ENCODE results near the gene BSN.
"Not testable (repeated sequence)": the region's sequence is repeated elsewhere in the genome, so short reads cannot be mapped to it uniquely, and the experiment has no call there.

The BSN gene

GRCh38 chr3:49695350-49696015 lies 141.2 kb downstream of the BSN start:
- DNase-seq (ENCODE audit: low read depth in 2 of 2), result not testable (repeated sequence)

GRCh38 chr3:49699281-49699979 lies 145.2 kb downstream of the BSN start:
- no peak for DNase-seq (ENCODE audit: low read depth in 2 of 2)

- DNase-seq (ENCODE audit: low read depth in 2 of 2), result no peak
These were observed 145.7 kb downstream of the BSN start for GRCh38 chr3:49700014-49700413.

- DNase-seq (ENCODE audit: low read depth in 2 of 2), result no peak
These were observed 146.3 kb downstream of the BSN start for GRCh38 chr3:49700453-49701128.

GRCh38 chr3:49701388-49702077 lies 147.3 kb downstream of the BSN start:
- DNase-seq (ENCODE audit: low read depth in 2 of 2), result no peak

GRCh38 chr3:49702672-49703071 lies 148.4 kb downstream of the BSN start:
- DNase-seq (ENCODE audit: low read depth in 2 of 2), result no peak

- DNase-seq (ENCODE audit: low read depth in 2 of 2), result peak in 1 of 2 donors; percentile 42
These were observed 149.2 kb downstream of the BSN start for GRCh38 chr3:49703443-49703927.

GRCh38 chr3:49703956-49704355 lies 149.7 kb downstream of the BSN start:
- no peak for DNase-seq (ENCODE audit: low read depth in 2 of 2)

- no peak for DNase-seq (ENCODE audit: low read depth in 2 of 2)
These were observed 150.4 kb downstream of the BSN start for GRCh38 chr3:49704629-49705028.

GRCh38 chr3:49705390-49705960 lies 151.2 kb downstream of the BSN start:
- no peak for DNase-seq (ENCODE audit: low read depth in 2 of 2)

- DNase-seq (ENCODE audit: low read depth in 2 of 2), result no peak
These were observed 152.3 kb downstream of the BSN start for GRCh38 chr3:49706456-49707112.

GRCh38 chr3:49707113-49707480 lies 152.8 kb downstream of the BSN start:
- DNase-seq (ENCODE audit: low read depth in 2 of 2), result no peak

- DNase-seq (ENCODE audit: low read depth in 2 of 2), result no peak
These were observed 155.6 kb downstream of the BSN start for GRCh38 chr3:49709852-49710251.

GRCh38 chr3:49711489-49711888 lies 157.2 kb downstream of the BSN start:
- no peak for DNase-seq (ENCODE audit: low read depth in 2 of 2)

GRCh38 chr3:49712166-49712565 lies 157.9 kb downstream of the BSN start:
- no peak for DNase-seq (ENCODE audit: low read depth in 2 of 2)

- no peak for DNase-seq (ENCODE audit: low read depth in 2 of 2)
These were observed 158.5 kb downstream of the BSN start for GRCh38 chr3:49712631-49713317.

GRCh38 chr3:49713336-49714105 lies 159.2 kb downstream of the BSN start:
- no peak for DNase-seq (ENCODE audit: low read depth in 2 of 2)

- no peak for DNase-seq (ENCODE audit: low read depth in 2 of 2)
These were observed 160.7 kb downstream of the BSN start for GRCh38 chr3:49714728-49715550.

- no peak for DNase-seq (ENCODE audit: low read depth in 2 of 2)
These were observed 161.4 kb downstream of the BSN start for GRCh38 chr3:49715611-49716121.

All from stimulated activated CD8-positive, alpha-beta memory T cell treated with anti-CD3 and anti-CD28 coated beads, Interleukin-2, amount 100 ng/mL, for 48 hours (primary cell).